Fibroblast of skin of right biceps (primary cell): ENCODE measurements around the gene ARHGAP20.
A peak's percentile ranks its signal among the peaks of the same experiment; 100 is the strongest.

Source experiments
- DNase-seq: peaks from one replicate; pipeline ENCODE4 v3.0.0-alpha.2; 2013

ARHGAP20 gene

DNA sequence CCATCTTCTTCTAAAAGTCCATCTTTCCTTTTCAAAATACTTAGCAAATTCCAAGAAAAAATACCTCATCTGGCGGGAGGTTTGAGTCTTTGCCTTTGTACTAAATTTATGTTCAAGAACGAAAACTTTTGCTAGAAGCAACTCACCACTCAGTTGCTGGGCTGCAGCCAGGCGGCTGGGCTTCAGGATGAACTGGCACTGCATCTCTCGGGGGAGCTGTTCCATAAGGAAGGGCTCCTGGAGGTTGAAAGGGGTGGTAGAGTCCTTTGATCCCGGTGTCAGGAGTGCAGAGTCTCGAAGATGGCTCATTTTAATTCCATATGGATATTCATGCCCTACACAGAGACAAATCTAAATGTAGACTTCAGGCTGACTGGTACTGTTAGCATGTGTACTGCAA lies 105.8 kb downstream of the ARHGAP20 start:
- DNase-seq = no peak

DNA sequence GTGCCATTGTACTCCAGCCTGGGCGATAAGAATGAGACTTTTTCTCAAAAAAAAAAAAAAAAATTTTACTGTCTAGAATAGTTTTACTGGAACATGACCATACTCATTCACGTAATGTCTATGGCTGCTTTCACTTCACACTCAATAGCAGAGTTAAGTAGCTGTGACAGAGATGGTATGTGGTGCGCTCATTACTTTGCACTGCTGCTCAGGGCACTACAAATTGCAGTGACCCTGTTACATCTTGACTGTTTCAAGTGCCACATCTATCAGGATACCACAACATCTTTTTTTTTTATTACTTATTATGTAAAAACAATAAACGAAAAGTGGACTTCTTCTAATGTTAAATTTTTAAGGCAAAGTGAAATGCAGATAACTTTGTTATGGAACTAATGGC lies 110.3 kb downstream of the ARHGAP20 start:
- DNase-seq = no peak

DNA sequence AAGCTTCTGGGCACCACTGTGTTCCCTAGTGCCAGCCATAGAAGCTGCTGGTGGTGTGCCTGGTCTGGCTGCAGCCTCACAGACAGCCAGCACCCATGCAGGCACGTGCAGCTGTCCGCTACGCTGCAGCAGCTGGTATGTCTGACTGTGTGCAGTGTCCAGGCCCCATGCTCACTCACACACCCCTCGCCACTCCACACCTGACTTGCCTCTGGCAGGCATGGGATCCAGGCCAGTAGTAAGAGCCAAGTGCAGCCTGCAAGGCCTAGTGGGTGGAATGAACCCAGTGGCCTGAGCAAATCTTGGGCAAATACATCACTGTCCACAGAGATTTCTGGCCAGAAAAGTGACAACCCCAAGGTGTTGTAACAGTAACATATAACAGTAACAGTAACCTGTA lies 111.9 kb downstream of the ARHGAP20 start:
- DNase-seq = no peak

DNA sequence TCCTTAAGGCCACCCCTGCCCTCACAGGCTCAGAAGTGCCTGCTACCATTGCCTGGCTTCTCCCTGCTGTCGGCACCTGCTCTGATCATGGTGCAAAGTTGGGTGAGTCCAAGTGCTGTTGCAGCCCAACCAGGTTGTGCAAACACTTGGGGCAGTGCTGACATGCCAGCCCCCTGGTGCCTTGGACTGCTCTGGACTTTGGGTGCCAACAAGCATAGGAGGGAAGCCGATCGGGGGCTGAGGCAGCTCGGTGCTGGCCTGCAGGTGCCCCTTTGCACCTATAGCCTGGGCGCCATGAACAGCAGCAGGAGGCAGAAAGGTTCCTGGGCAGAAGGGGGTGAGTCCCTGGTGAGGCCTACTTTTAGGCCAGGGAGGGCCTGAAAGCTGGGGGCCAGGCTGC lies 113.0 kb downstream of the ARHGAP20 start:
- DNase-seq = no peak

DNA sequence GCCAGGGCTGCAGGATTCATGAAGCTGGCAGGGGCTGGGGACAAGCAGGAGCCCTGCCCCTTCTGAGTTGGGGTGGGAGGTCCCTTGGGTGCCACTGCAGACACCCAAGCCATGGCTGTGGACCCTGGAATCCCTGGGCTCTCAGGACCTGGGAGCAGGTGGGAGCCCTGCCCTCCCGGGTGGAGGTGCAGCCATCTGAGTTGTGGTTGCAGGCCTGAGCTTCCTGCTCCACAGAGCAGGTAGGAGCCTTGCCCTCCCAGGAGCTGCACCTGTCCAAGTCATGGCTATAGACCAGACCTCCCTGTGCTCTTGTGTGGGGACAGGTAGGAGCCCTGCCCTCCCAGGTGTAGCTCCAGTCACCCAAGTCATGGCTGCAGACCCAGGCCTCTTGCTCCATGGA lies 113.5 kb downstream of the ARHGAP20 start:
- DNase-seq = no peak

DNA sequence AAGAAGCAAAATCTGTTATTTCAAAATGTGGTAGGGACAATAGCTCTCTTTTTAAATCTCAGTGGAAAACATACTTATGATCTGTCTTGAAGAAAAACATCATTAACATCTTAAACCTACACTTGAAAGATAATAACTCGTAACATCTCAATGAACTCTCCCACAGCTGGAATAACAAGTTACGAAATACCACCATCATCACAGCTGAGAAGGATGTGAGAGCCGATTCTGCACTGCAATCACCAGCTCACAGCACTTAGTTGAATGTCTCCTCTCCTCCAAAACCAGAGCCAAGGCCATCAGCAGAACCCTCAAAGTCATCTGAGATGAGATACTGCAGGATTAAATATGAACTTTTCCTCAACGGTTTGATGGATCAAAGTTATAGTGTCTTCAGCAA lies 124.3 kb downstream of the ARHGAP20 start:
- DNase-seq = no peak

DNA sequence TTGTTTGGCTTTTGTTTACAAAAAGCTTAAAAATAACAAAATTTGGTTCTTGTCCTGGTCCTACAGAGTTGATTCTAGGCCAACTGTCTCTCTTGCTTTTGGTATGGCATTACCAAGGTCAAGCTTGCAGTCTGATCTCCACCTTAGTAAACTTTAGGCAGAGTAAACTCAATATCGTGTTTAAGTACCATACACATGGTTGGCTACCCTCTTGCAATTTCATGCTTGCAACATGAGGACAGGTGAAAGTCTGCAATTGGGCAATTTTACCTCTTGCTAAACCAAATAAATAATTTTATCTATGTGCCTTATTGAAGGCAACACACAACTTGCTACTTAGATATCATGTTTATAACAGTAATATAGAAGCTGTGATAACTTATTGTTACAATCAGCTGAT lies 125.1 kb downstream of the ARHGAP20 start:
- no peak for DNase-seq

DNA sequence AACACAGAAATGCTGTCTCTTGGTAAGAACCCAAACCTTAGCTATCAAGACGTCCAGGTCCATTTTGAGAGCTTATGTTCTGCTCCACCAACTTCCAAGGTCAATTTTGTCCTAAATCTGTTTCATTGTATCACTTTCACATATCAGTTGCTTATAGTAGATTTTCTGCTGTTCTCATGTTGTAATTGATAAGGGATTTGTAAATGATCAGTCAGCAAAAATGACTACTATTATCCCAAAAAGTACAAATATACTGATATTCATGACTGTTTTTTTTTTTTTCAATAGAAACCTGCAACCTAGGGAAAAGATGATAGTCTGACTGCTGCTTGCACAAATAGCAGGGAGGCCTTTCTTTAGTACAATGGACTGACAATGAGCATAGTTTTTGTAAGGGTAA lies 128.1 kb downstream of the ARHGAP20 start:
- DNase-seq = no peak

DNA sequence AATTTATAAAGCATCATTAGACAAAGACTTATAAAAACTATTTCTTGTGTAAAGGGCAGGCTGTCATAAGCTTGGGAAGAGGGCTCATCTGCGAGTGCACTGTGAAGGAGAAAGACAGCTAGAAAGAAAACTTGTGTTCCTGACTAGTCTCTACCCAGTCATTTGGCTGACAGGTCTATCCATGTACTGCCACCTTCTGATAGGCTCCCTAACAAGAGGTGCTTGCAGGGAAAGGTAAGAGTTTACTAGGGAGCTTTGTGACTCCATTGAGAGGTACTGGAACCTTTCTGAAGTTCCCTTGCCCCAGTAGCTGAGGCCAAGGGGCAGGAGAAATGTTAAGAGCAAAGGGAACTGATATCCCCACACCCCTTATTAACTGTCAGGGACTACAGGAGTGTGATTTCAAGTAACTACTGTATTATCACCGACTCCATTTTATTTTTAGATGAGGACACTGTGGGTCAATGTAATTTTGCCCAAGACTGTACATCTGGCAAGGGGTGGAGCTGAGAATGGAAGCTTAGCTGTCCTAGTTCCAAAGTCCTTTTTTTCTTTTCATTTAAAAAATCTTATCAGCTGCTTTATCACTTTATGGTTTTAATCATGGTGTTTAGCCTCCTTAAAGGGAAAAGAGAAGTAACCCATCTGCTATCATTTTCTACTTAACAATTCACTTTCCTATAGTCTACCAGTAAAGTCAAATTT lies 129.4 kb downstream of the ARHGAP20 start:
- no peak for DNase-seq

DNA sequence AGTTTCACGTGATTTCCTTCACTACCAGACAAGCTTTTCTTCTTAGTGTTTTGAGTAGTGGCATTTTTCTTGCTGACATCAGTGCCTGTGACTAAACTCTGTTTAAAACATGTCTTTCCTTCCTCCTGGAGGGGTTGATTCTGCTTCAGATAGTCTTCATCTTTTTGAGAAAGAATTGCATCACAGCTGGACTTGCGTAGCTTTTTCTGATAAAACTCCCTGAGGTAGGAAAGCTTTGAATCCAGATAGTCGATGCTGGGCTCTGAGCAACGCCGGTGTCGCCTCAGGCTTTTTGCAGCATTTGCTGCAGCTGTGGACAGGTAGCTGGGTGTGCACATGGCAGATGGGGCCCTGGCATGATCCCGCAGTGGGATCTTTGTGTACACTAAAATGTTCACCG lies 131.7 kb downstream of the ARHGAP20 start:
- no peak for DNase-seq

DNA sequence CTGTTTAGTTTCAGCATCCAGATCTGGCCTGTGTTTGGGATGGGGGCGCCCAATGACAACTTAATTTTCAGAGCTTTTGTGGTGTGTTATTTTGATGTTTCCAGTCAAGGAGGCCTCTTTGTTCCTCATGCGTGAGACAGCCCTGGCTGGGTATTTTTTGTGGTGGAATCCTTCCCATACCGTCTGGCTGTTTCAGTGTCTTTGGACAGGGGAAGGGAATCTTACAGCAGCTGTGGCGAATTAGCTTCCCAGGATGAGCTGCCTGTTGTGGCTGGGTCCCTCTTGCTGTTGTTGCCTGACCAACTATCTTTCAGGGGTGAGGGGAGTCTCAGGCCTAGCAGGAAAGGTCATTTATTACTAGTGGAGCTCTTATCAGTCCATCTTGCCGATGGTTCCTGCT lies 138.8 kb downstream of the ARHGAP20 start:
- DNase-seq = no peak

DNA sequence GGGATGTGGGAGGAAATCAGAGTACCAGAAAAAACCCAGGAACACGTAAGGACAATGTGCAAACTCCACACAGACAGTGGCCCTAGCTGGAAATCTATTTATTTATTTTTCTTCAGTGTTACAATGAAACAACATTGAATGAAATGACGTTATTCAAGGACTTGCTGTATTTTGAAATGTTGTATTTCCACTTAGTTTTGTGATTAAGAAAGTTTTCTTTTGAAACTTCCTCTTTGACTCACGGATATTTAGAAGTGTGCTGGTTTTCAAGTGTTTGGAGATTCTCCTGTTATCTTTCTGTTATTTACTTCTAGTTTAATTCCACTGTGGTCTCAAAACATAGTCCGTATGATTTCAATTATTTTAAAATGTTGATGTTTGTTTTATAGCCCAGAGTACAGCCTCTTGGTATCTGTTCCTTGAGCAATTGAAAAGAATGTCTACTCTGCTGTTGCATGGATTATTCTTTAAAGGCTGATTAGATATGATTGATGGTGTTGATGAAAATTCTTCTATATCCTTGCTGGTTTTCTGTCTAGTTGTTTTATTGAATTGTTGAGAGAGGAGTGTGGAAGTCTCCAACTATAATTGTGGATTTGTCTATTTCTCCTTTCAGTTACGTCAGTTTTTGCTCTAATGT lies 141.0 kb downstream of the ARHGAP20 start:
- DNase-seq = no peak

DNA sequence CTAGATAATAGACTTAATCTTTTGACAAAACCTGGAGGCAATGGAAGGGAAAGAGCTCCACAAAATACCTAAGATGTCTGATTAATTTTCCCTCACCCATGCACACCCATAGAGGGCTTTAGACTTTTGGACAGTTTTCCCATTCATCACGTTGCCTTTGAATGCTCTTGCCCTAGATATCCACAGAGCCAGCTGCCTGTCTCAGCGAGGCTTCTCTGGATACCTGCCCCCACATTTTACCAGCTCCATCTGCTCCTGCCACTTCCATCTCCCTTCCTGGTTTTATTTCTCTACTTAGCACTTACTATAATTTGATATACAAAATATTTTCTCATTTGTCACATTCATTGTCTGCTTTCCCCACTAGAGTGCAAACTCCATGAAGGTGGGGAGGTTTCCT lies 145.7 kb downstream of the ARHGAP20 start:
- no peak for DNase-seq

DNA sequence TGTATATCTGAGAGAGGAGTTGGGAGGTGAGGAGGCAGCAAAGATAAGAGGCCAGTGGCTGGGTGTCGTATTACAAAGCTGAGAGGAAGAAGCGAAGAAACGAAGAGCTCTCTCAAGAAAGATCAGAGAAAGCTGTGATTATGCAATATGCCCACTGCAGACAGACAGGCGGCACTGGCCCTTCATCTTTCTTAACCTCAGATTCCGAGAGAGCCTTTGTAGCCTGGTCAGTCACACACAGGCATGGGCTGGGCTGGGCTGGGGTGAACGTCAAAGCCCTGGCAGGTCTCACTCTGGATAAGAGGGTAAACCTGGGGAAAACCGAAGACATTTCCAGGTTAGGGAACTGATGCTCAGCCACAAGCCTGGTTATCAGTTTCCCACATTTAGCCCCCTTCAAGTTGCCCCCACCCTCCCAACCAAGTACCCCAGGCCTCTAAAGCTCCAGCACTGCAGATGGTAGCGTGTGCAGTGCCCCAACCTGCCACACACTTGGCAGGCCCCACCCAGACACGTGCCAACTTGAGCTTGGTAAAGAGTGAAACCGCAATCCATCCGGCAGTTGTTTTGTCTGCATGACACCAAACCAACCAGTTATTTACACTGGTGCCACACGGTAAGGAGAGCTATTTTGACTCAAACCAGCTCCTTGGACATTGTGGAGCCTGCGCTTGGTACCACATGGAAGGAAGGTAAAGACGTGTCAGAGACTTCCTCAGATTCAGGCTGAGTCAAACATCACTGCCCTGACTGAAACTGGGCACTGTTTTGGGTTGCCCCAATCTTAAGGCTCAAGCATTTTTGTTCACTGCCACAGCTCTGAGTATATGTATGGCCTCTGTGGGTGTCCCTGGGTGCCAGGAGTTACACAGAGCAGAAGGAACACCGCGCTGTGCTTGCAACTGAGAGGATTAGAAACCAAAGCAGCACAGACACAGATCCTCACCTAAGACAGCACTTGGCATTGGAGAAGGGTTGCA lies 146.6 kb downstream of the ARHGAP20 start:
- DNase-seq = peak; percentile 22

DNA sequence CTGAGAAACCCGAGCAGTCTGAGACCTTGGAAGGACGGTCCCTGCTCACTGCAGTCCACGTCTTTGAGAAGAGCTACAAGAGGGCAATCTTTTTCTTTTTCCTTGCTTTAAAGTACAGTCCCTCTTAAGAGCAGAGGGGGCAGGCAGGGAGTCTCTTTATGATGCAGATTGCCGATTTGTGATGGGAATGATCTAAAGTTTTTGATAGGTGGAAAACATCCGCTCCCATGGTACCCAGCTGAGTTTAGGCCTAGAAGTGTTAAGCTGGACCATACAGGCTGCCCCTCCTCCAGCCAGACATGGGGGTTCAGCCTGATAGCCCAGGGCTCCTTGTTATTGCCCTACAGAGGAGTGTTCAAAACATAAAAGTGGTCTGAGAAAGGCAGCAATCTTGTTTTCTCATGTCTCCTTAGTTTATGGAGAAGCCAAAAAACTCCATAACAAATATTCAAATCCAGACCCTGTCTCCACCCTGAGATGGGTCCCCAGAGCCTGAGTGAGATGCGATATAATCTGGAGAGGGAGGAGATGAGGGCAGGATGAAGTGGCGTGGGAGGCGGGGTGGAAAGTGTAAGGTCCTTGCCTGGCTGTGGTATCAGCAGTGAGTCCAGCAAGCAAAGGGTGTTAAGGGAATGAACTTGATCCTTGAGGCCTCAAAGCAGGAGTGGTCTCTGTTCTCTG lies 147.4 kb downstream of the ARHGAP20 start:
- DNase-seq = no peak

DNA sequence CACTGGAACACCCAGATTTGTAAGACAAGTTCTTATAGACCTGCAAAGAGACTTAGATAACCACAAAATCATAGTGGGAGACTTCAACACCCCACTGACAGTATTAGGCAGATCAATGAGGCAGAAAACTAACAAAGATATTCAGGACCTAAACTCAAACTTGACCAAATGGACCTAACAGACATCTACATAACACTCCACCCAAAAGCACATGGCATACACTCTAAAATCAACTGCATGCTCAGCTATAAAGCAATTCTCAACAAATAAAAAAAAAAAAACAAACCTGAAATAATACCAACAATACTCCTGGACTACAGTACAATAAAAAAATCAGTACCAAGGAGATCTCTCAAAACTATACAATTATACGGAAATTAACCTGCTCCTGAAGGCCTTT lies 167.5 kb downstream of the ARHGAP20 start:
- DNase-seq = no peak

DNA sequence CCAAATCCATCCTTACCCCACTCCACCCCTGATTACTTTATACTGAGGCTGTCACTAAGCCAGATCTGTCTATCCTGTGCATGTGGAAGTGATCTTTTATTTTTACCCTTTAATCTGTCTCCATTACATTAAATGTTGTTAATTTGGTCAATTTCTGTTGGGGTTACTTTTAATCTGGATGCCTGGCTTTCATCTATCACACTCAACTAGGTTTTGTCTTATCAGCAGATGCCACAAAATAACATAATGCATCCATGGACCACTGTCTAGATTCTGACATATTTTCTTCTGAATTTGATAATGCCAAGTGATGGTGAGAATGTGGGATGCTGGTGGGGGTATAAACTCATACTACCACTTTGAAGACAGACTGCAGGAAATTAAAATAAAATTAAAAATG lies 174.1 kb downstream of the ARHGAP20 start:
- DNase-seq = no peak

DNA sequence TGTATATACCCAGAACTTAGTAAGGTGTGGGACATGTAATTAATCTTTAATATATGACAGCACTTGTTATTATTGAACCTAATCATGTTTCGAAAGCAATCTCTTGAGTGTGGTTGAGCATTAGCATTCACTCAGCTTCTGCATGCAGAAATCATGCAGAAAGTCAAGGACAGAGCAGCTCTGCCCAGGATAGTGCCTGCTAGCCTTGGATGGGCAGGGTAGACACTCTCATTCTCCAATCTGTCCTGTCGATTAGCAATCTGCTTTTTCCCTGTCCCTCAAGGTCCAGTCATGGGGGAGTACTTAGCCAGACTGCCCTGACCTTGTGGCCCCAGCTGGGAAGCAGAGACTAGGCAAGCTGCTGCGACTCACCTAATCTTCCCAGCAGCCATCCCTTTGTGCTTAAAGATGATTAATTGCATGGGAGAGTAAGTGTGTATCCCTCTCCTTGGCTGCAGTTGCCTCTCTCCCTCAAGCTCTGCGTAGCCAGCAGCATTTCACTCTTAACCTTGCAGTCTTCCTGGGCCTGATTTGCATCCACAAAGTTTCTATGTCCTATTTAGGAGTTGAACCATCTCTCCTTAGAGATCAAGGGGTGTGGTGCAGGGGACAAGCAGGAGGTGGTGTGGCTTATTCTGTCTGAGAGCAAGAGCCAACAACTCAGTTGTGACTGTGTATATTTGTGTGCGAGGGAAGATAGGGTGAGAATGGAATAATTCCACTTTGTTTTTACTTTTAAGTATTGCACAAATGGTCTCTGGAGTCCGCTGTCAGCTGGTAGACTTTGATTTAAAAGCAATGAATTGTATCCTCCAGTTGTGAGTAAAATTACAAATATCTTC lies 181.1 kb downstream of the ARHGAP20 start:
- DNase-seq = no peak

DNA sequence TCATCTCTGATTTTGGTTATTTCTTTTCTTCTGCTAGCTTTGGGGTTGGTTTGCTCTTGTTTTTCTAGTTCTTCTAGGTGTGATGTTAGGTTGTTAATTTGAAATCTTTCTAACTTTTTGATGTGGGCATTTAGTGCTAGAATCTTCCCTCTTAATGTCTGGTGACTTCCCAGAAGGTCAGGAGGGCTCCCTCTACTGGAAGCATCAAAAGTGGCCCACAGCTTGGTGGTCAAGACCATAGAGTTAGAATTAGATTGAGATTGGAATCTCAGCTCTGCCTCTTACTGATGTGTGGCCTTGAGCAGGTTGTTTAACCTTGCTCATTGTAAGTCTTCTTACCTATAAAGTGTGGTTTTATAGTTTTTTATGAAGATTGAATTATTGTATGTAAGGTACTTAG lies 183.2 kb downstream of the ARHGAP20 start:
- no peak for DNase-seq

DNA sequence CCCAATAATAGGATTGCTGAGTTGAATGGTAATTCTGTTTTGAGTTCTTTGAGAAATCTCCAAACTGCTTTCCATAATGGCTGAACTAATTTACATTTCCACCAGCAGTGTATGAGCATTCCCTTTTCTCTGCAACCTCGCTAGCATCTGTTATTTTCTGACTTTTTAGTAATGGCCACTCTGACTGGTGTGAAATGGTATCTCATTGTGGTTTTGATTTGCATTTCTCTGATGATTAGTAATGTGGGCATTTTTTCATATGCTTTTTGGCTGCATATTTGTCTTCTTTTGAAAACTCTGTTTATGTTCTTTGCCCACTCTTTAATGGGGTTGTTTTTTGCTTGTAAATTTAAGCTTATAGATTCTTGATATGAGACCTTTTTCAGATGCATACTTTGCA lies 185.1 kb downstream of the ARHGAP20 start:
- DNase-seq = peak; percentile 52
